MCF 10A (cell line): ENCODE measurements around the gene SAMD14. TPM values are rescaled to one million over a fixed set of nuclear protein-coding genes. Genes with fewer than 3 reads are reported as not detected.

ENCODE experiments used
- BruUV-seq: library from RNA; stranded (reverse); fragments of 400-500 nt; replicated peaks from 2 replicates; lab custom pipeline; 2021; lab: Mats Ljungman, UMichigan
- CTCF ChIA-PET: fragments of 300-600 bp; sonication (Branson Sonifier 250); formaldehyde crosslinking; extraction: SDS; loops from one replicate; lab custom pipeline; 2021; ENCODE audit warnings: antibody characterized with exemption, inconsistent platforms; lab: Yijun Ruan, JAX
- POLR2A ChIA-PET: fragments of 300-600, 350-650 bp; sonication (Branson Sonifier 250); formaldehyde crosslinking; extraction: SDS; loops from one replicate; lab custom pipeline; 2020; ENCODE audit warnings: antibody characterized with exemption, inconsistent platforms; lab: Yijun Ruan, JAX
- DNase-seq: peaks from one replicate; pipeline ENCODE4 v3.0.0-alpha.2; 2018; ENCODE audit not compliant: unreplicated experiment
- H3K27ac Mint-ChIP-seq: one replicate; pipeline ENCODE4 v1.8.0; 2022; ENCODE audit warnings: mild to moderate bottlenecking, low read depth, mixed read lengths; ENCODE audit not compliant: unreplicated experiment
- H3K27me3 Mint-ChIP-seq: one replicate; pipeline ENCODE4 v1.8.0; 2022; ENCODE audit warnings: mixed read lengths; ENCODE audit not compliant: insufficient read depth, unreplicated experiment
- H3K36me3 Mint-ChIP-seq: one replicate; pipeline ENCODE4 v1.8.0; 2022; ENCODE audit warnings: mild to moderate bottlenecking, moderate library complexity, mixed read lengths; ENCODE audit not compliant: insufficient read depth, unreplicated experiment
- H3K4me1 Mint-ChIP-seq: one replicate; pipeline ENCODE4 v1.8.0; 2022; ENCODE audit warnings: mixed read lengths; ENCODE audit not compliant: insufficient read depth, unreplicated experiment
- H3K4me3 Mint-ChIP-seq: one replicate; pipeline ENCODE4 v1.8.0; 2022; ENCODE audit warnings: mild to moderate bottlenecking, moderate library complexity, mixed read lengths; ENCODE audit not compliant: unreplicated experiment
- H3K9me3 Mint-ChIP-seq: one replicate; pipeline ENCODE4 v1.8.0; 2022; ENCODE audit warnings: mixed read lengths; ENCODE audit not compliant: unreplicated experiment
- intact Hi-C: fragments of 100-400 bp; cut with micrococcal nuclease; formaldehyde crosslinking; loops from 2 replicates; pipeline ENCODE4 v1.14.1; 2022
- total RNA-seq: library from RNA; stranded (reverse); gene quantifications from 2 replicates; pipeline ENCODE4 v1.2.3, GENCODE V29; 2022
- TF ChIP-seq, protein P1 (sequence below): fragments of 200-600 bp; IDR thresholded peaks from one replicate; pipeline ENCODE4 v1.8.0; 2022; ENCODE audit warnings: antibody characterized with exemption, mild to moderate bottlenecking; ENCODE audit not compliant: unreplicated experiment

The SAMD14 gene
- total RNA-seq, 1 experiment from 2014 or later, result 0.09 TPM

DNA sequence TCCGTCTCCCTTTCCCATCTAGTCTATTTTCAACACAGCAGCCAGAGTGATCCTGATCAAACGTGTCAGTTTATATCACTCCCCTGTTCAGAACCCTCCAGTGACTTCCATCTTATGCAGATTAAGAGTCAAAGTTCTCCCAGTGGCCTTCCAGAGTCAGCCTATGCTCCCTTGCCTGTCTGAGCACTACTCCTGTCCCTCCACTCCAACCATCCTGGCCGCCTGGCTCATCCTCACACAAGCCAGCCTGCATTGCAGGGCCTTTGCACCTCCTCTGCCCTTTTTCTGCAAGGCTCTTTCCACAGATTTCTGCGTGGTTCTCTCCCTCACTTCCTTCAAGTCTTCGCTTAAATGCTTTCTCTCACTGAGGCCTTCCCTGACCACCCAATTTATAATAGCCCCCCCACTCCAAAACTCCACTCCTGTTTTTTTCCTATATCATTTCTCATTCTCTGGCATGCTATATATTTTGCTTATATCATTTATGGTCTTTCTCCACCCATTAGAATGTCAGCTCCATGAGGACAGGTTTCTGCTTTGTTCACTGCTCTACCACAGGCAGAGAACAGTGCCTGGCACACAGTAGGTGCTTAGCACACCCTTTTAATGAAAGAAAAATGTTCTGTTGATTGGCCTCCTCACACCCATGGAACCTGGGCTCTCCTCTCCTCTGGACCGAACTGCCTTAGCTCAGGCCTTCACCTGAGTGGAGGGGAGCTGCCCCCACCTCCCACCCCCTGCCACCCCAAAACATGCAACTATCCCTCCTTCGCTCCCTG is 9.3 kb downstream of the SAMD14 start:
- CTCF ChIA-PET, result interaction anchor here (0.6 to 2.2 kb wide), 3 partner anchors 12 to 41 kb away, joined by 3 to 5 read pairs (median 4); no protein-coding TSS in a partner anchor
- no peaks in the 10 kb centered on the region for H3K9me3 Mint-ChIP-seq
- peaks cover 49% of the 10 kb centered on the region for H3K27me3 Mint-ChIP-seq
- POLR2A ChIA-PET, result no interaction called here
- H3K36me3 Mint-ChIP-seq, result no peaks in the 10 kb centered on the region
- H3K4me3 Mint-ChIP-seq, result no peak overlapping the region
- H3K4me1 Mint-ChIP-seq, result no peaks in the 10 kb centered on the region
- no peak overlapping the region for H3K27ac Mint-ChIP-seq
- no peak for DNase-seq
- intact Hi-C loops, result no loop called here
- TF ChIP-seq, protein P1, sequence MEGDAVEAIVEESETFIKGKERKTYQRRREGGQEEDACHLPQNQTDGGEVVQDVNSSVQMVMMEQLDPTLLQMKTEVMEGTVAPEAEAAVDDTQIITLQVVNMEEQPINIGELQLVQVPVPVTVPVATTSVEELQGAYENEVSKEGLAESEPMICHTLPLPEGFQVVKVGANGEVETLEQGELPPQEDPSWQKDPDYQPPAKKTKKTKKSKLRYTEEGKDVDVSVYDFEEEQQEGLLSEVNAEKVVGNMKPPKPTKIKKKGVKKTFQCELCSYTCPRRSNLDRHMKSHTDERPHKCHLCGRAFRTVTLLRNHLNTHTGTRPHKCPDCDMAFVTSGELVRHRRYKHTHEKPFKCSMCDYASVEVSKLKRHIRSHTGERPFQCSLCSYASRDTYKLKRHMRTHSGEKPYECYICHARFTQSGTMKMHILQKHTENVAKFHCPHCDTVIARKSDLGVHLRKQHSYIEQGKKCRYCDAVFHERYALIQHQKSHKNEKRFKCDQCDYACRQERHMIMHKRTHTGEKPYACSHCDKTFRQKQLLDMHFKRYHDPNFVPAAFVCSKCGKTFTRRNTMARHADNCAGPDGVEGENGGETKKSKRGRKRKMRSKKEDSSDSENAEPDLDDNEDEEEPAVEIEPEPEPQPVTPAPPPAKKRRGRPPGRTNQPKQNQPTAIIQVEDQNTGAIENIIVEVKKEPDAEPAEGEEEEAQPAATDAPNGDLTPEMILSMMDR, result no peak
- BruUV-seq, result no TSS peak

GRCh38 chr17:50118828-50119218 is 11.1 kb downstream of the SAMD14 start:
- peaks cover 5% of the 10 kb centered on the region for H3K36me3 Mint-ChIP-seq
- H3K4me1 Mint-ChIP-seq, result no peaks in the 10 kb centered on the region
- DNase-seq, result no peak
- no TSS peak for BruUV-seq
- H3K27ac Mint-ChIP-seq, result no peak overlapping the region
- no peaks in the 10 kb centered on the region for H3K9me3 Mint-ChIP-seq
- H3K27me3 Mint-ChIP-seq, result peaks cover 49% of the 10 kb centered on the region
- H3K4me3 Mint-ChIP-seq, result no peak overlapping the region
- intact Hi-C loops, result no loop called here
- CTCF ChIA-PET, result interaction anchor here (0.7 to 2.0 kb wide), 7 partner anchors 11 to 178 kb away, joined by 3 to 8 read pairs (median 5); partner anchors contain the start of gene PDK2
- TF ChIP-seq, protein P1, result no peak
- POLR2A ChIA-PET, result no interaction called here

DNA sequence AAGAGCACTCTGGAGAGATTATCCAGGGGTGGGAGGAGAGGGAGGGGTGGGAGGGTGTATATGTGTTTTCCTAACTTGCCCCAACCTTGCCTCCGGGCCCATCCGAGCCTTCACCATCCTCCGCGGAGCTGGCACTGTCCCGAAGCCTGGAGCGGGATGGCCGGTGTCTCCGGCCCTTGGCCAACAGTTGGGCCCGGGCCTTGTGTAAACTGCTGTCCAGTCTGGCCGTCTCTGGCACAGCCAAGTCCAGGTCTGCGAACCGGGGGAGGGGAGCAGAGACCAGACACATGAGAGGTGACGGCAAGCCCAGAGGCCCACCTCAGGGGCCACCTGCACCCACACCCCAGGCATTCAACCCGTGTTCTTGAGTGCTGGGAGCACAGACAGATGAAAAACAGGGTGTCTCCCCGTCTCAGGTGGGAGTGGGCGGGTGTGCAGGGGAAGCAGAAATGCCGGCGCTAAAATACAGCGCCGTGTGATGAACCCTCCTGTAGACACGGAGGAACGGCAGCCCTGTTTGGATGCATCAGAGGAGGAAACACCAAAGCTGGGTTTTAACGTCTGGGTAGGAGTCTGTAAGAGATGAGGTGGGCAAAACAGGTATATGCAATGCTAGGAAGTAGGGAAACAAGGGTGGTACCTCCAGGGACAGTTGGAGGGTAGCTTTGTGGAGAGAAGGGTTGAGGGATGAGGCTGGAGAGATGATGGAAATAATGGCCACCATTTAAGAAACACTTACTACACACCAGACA is 11.7 kb downstream of the SAMD14 start:
- POLR2A ChIA-PET, result no interaction called here
- Mint-ChIP-seq H3K27me3 (peaks cover 49% of the 10 kb centered on the region), H3K27ac (no peak overlapping the region), H3K36me3 (peaks cover 5% of the 10 kb centered on the region), H3K9me3 (no peaks in the 10 kb centered on the region), H3K4me1 (no peaks in the 10 kb centered on the region), H3K4me3 (no peak overlapping the region)
- CTCF ChIA-PET, result interaction anchor here (0.6 to 3.9 kb wide), 8 partner anchors 10 to 43 kb away, joined by 3 to 15 read pairs (median 6); partner anchors contain the start of gene PDK2
- TF ChIP-seq, protein P1, result no peak
- intact Hi-C loops, result no loop called here
- BruUV-seq, result no TSS peak
- no peak for DNase-seq
